Breast epithelium (tissue), 3 donors: ENCODE data around the gene CKAP4.

Experiments
- CTCF ChIP-seq, 3 donors: fragments of 450-650 bp; IDR thresholded peaks; one replicate each; pipeline ENCODE4 v1.5.1; 2016 to 2017; ENCODE audit warnings: antibody characterized with exemption in 3 of 3, mild to moderate bottlenecking in 3 of 3, moderate library complexity in 3 of 3
- POLR2A ChIP-seq: fragments of 450-650 bp; IDR thresholded peaks from one replicate; pipeline ENCODE4 v1.6.1; 2016; ENCODE audit warnings: antibody characterized with exemption, mild to moderate bottlenecking, moderate library complexity
- POLR2AphosphoS5 ChIP-seq, 3 donors: sonication (generic); formaldehyde crosslinking; IDR thresholded peaks; one replicate each; pipeline ENCODE4 v1.6.1; 2017; ENCODE audit warnings: antibody characterized with exemption in 3 of 3

GRCh38 chr12:106284358-106285105 is 36.7 kb upstream of the CKAP4 start:
- TF ChIP-seq CTCF (IDR thresholded peaks at IDR 0.05) (no peak), POLR2A (no peak), POLR2AphosphoS5 (IDR thresholded peaks at IDR 0.05) (no peak)
